Measurements from ENCODE around the gene IMMP2L.

IMMP2L gene

GRCh38 chr7:111172564-111173257 lies 389.6 kb downstream of the IMMP2L start:
- DNase-seq, result no peak
- no peak overlapping the region for H3K4me3 ChIP-seq (ENCODE audit: low read depth, low read length)
- no peaks in the 10 kb centered on the region for H3K9me3 ChIP-seq
- peaks cover 11% of the 10 kb centered on the region for H3K4me1 ChIP-seq
- no peaks in the 10 kb centered on the region for H3K36me3 ChIP-seq
- H3K27me3 ChIP-seq, result no peaks in the 10 kb centered on the region
- no peak for TF ChIP-seq CTCF (IDR thresholded peaks at IDR 0.05; ENCODE audit: low read depth, low read length)

GRCh38 chr7:111168182-111168581 lies 394.1 kb downstream of the IMMP2L start:
- Histone ChIP-seq H3K27me3 (no peaks in the 10 kb centered on the region), H3K9me3 (no peaks in the 10 kb centered on the region), H3K36me3 (no peaks in the 10 kb centered on the region), H3K4me1 (peaks cover 18% of the 10 kb centered on the region), H3K4me3 (ENCODE audit: low read depth, low read length) (no peak overlapping the region)
- peak; percentile 32 for DNase-seq
- no peak for TF ChIP-seq CTCF (IDR thresholded peaks at IDR 0.05; ENCODE audit: low read depth, low read length)

GRCh38 chr7:111164442-111164841 lies 397.9 kb downstream of the IMMP2L start:
- H3K4me3 ChIP-seq (ENCODE audit: low read depth, low read length), result no peak overlapping the region
- no peaks in the 10 kb centered on the region for H3K36me3 ChIP-seq
- H3K4me1 ChIP-seq, result peaks cover 18% of the 10 kb centered on the region
- no peaks in the 10 kb centered on the region for H3K27me3 ChIP-seq
- DNase-seq, result no peak
- H3K9me3 ChIP-seq, result no peaks in the 10 kb centered on the region
- TF ChIP-seq CTCF (IDR thresholded peaks at IDR 0.05; ENCODE audit: low read depth, low read length), result no peak

GRCh38 chr7:111162692-111163091 lies 399.6 kb downstream of the IMMP2L start:
- no peaks in the 10 kb centered on the region for H3K27me3 ChIP-seq
- no peak overlapping the region for H3K4me3 ChIP-seq (ENCODE audit: low read depth, low read length)
- no peaks in the 10 kb centered on the region for H3K9me3 ChIP-seq
- peaks cover 10% of the 10 kb centered on the region for H3K4me1 ChIP-seq
- DNase-seq, result no peak
- TF ChIP-seq CTCF (IDR thresholded peaks at IDR 0.05; ENCODE audit: low read depth, low read length), result no peak
- H3K36me3 ChIP-seq, result no peaks in the 10 kb centered on the region

- TF ChIP-seq CTCF (IDR thresholded peaks at IDR 0.05; ENCODE audit: low read depth, low read length), result no peak
- no peaks in the 10 kb centered on the region for H3K27me3 ChIP-seq
- H3K4me1 ChIP-seq, result peaks cover 4% of the 10 kb centered on the region
- no peaks in the 10 kb centered on the region for H3K36me3 ChIP-seq
- H3K4me3 ChIP-seq (ENCODE audit: low read depth, low read length), result no peak overlapping the region
- H3K9me3 ChIP-seq, result no peaks in the 10 kb centered on the region
- DNase-seq, result no peak
These were observed 402.0 kb downstream of the IMMP2L start for GRCh38 chr7:111160297-111160696.

GRCh38 chr7:111159426-111159825 lies 402.9 kb downstream of the IMMP2L start:
- no peaks in the 10 kb centered on the region for H3K27me3 ChIP-seq
- peaks cover 4% of the 10 kb centered on the region for H3K4me1 ChIP-seq
- H3K4me3 ChIP-seq (ENCODE audit: low read depth, low read length), result no peak overlapping the region
- no peak for DNase-seq
- TF ChIP-seq CTCF (IDR thresholded peaks at IDR 0.05; ENCODE audit: low read depth, low read length), result no peak
- H3K9me3 ChIP-seq, result no peaks in the 10 kb centered on the region
- no peaks in the 10 kb centered on the region for H3K36me3 ChIP-seq

All from BE2C (cell line).